HCT116 (cell line): ENCODE results near the gene DOCK10. TPM values are rescaled to one million over a fixed set of nuclear protein-coding genes. Genes with fewer than 3 reads are reported as not detected.

Source experiments
- ATAC-seq: fragments of 200-7000 bp; cut with Tn5 transposase; 2 replicates; pipeline ENCODE4 v1.9.1; 2020; ENCODE audit warnings: mild to moderate bottlenecking, moderate library complexity
- BruUV-seq: library from RNA; stranded (reverse); fragments of 400-500 nt; replicated peaks from 2 replicates; lab custom pipeline; 2021; lab: Mats Ljungman, UMichigan
- CTCF ChIA-PET: fragments of 300-600 bp; sonication (Branson Sonifier 250); formaldehyde crosslinking; loops from one replicate; lab custom pipeline; 2021; ENCODE audit warnings: antibody characterized with exemption; lab: Charles Lee
- POLR2A ChIA-PET: fragments of 300-600, 350-600 bp; sonication (Branson Sonifier 250); formaldehyde crosslinking; loops from one replicate; lab custom pipeline; 2021; ENCODE audit warnings: antibody characterized with exemption; lab: Charles Lee
- RAD21 ChIA-PET, 2 experiments: fragments of 300-600 bp; sonication (Branson Sonifier 250); formaldehyde crosslinking; loops; one replicate each; lab custom pipeline; 2023; ENCODE audit warnings: low total read pairs in 2 of 2; ENCODE audit not compliant: uncharacterized antibody in 2 of 2, unreplicated experiment in 2 of 2, low non-redundant PET in 1 of 2; lab: Charles Lee
- DNase-seq: peaks from one replicate; pipeline ENCODE4 v3.0.0-alpha.2; 2010; ENCODE audit warnings: low read depth, low spot score
- H2AFZ ChIP-seq: fragments of 200-600 bp; shearing (Covaris generic), sonication (generic); 2 replicates; pipeline ENCODE4 v1.6.1; 2017; ENCODE audit warnings: low read depth, mixed run types, mixed read lengths, antibody characterized with exemption, low read length; ENCODE audit not compliant: poor library complexity, severe bottlenecking
- H3K27ac ChIP-seq: 2 replicates; pipeline ENCODE4 v1.5.1; 2012; ENCODE audit warnings: low read depth, low read length
- H3K27me3 ChIP-seq: fragments of 200-600 bp; sonication (generic); 2 replicates; pipeline ENCODE4 v1.6.1; 2016; ENCODE audit warnings: mixed run types, low read length, mixed read lengths; ENCODE audit not compliant: insufficient read depth
- H3K36me3 ChIP-seq, 2 experiments: fragments of 200-500 bp in 1 of 2; fragments of 200-600 bp in 1 of 2; sonication (Bioruptor generic) in 1 of 2; sonication (generic) in 1 of 2; 2 replicates each; pipeline versions ENCODE4 v1.5.1 to v1.6.1; 2014 to 2016; ENCODE audit warnings: low read length in 2 of 2, inconsistent platforms in 1 of 2, mixed read lengths in 1 of 2, mixed run types in 1 of 2; ENCODE audit not compliant: insufficient read depth in 2 of 2, control insufficient read depth in 1 of 2
- H3K4me1 ChIP-seq, 2 experiments: fragments of 200-600 bp in 1 of 2; sonication (generic) in 1 of 2; 2 replicates each; pipeline versions ENCODE4 v1.5.1 to v1.6.1; 2012 to 2017; ENCODE audit warnings: low read length in 2 of 2, inconsistent platforms in 1 of 2, mild to moderate bottlenecking in 1 of 2, mixed read lengths in 1 of 2, mixed run types in 1 of 2, moderate library complexity in 1 of 2; ENCODE audit not compliant: insufficient read depth in 2 of 2, control insufficient read depth in 1 of 2
- H3K4me2 ChIP-seq: fragments of 200-600 bp; sonication (generic); 2 replicates; pipeline ENCODE4 v1.6.1; 2017; ENCODE audit warnings: mixed run types, low read length, mixed read lengths
- H3K4me3 ChIP-seq, 2 experiments: fragments of 200-600 bp in 1 of 2; sonication (generic) in 1 of 2; replicated peaks in 1 of 2; 2 replicates each; pipeline ENCODE4 v1.5.1; 2011 to 2016; ENCODE audit warnings: low read length in 2 of 2, control low read depth in 1 of 2, low read depth in 1 of 2, mild to moderate bottlenecking in 1 of 2, mixed read lengths in 1 of 2, mixed run types in 1 of 2
- H3K79me2 ChIP-seq: fragments of 200-600 bp; sonication (generic); 2 replicates; pipeline ENCODE4 v1.6.1; 2017; ENCODE audit warnings: mild to moderate bottlenecking, mixed run types, low read length, moderate library complexity, mixed read lengths; ENCODE audit not compliant: insufficient read depth
- H3K9ac ChIP-seq: fragments of 200-600 bp; sonication (generic); 2 replicates; pipeline ENCODE4 v1.6.1; 2016; ENCODE audit warnings: low read length, mixed read lengths
- H3K9me2 ChIP-seq: fragments of 200-600 bp; sonication (generic), shearing (Covaris generic); 2 replicates; pipeline ENCODE4 v1.6.1; 2017; ENCODE audit warnings: mixed run types, mild to moderate bottlenecking, moderate library complexity; ENCODE audit not compliant: insufficient read depth
- H3K9me3 ChIP-seq, 2 experiments: fragments of 200-500 bp in 1 of 2; fragments of 200-600 bp in 1 of 2; sonication (Bioruptor generic) in 1 of 2; sonication (generic) in 1 of 2; 2 replicates each; pipeline ENCODE4 v1.6.1; 2014 to 2017; ENCODE audit warnings: low read length in 2 of 2, mixed read lengths in 2 of 2, inconsistent platforms in 1 of 2, low read depth in 1 of 2, mild to moderate bottlenecking in 1 of 2, mixed run types in 1 of 2, moderate library complexity in 1 of 2; ENCODE audit not compliant: control insufficient read depth in 1 of 2, insufficient read depth in 1 of 2
- H4K20me1 ChIP-seq: fragments of 200-600 bp; sonication (generic), shearing (Covaris generic); 2 replicates; pipeline ENCODE4 v1.6.1; 2017; ENCODE audit warnings: mixed run types, mild to moderate bottlenecking, moderate library complexity; ENCODE audit not compliant: insufficient read depth
- ATF3 ChIP-seq: IDR thresholded peaks from 2 replicates; pipeline ENCODE4 v1.6.1; 2012
- CBX3 ChIP-seq: IDR thresholded peaks from 2 replicates; pipeline ENCODE4 v1.6.1; 2012; ENCODE audit warnings: low read depth
- CEBPB ChIP-seq: IDR thresholded peaks from 2 replicates; pipeline ENCODE4 v1.6.1; 2012; ENCODE audit warnings: low read depth
- EGR1 ChIP-seq: IDR thresholded peaks from 2 replicates; pipeline ENCODE4 v1.6.1; 2012; ENCODE audit warnings: low read depth
- ELF1 ChIP-seq: IDR thresholded peaks from 2 replicates; pipeline ENCODE4 v1.6.1; 2012; ENCODE audit warnings: low read depth, borderline replicate concordance
- EZH2 ChIP-seq: fragments of 200-600 bp; sonication (generic); IDR thresholded peaks from 2 replicates; pipeline ENCODE4 v1.6.1; 2017; ENCODE audit warnings: antibody characterized with exemption, mixed run types
- EZH2phosphoT487 ChIP-seq: fragments of 200-600 bp; IDR thresholded peaks from 2 replicates; pipeline ENCODE4 v1.6.1; 2018; ENCODE audit warnings: antibody characterized with exemption, borderline replicate concordance
- FOSL1 ChIP-seq: IDR thresholded peaks from 2 replicates; pipeline ENCODE4 v1.6.1; 2012; ENCODE audit warnings: low read depth
- JUND ChIP-seq: IDR thresholded peaks from 2 replicates; pipeline ENCODE4 v1.6.1; 2012
- MAX ChIP-seq: IDR thresholded peaks from 2 replicates; pipeline ENCODE4 v1.6.1; 2012
- POLR2A ChIP-seq: IDR thresholded peaks from 2 replicates; pipeline ENCODE4 v1.7.0; 2011; ENCODE audit warnings: borderline replicate concordance; ENCODE audit not compliant: insufficient read depth, insufficient read length; ENCODE audit errors: extremely low read depth
- RAD21 ChIP-seq: IDR thresholded peaks from 2 replicates; pipeline ENCODE4 v1.6.1; 2012; ENCODE audit warnings: low read depth, mild to moderate bottlenecking
- SP1 ChIP-seq: IDR thresholded peaks from 2 replicates; pipeline ENCODE4 v1.6.1; 2012; ENCODE audit warnings: low read depth
- TCF7L2 ChIP-seq: IDR thresholded peaks from 2 replicates; pipeline ENCODE4 v1.7.0; 2011; ENCODE audit warnings: borderline replicate concordance, inconsistent platforms; ENCODE audit not compliant: insufficient read depth, insufficient read length; ENCODE audit errors: extremely low read depth
- YY1 ChIP-seq: IDR thresholded peaks from 2 replicates; pipeline ENCODE4 v1.6.1; 2011; ENCODE audit warnings: low read length, low read depth, moderate library complexity, mild to moderate bottlenecking; ENCODE audit not compliant: insufficient replicate concordance; ENCODE audit errors: extremely low read depth
- ZFX ChIP-seq: fragments of 450-650 bp; IDR thresholded peaks from 2 replicates; pipeline ENCODE4 v1.6.1; 2017
- ZNF274 ChIP-seq: fragments of 200-500 bp; sonication (Bioruptor generic); IDR thresholded peaks from 2 replicates; pipeline ENCODE4 v1.6.1; 2014; ENCODE audit warnings: mild to moderate bottlenecking, low read depth, low read length, inconsistent platforms
- intact Hi-C: fragments of 100-400 bp; cut with micrococcal nuclease; formaldehyde crosslinking; loops from 2 replicates; pipeline ENCODE4 v1.10.0; 2022
- total RNA-seq: library from RNA; stranded (reverse); gene quantifications from one replicate; pipeline ENCODE4 v1.2.1, GENCODE V29; 2021; ENCODE audit not compliant: unreplicated experiment

Gene DOCK10
- total RNA-seq, 1 experiment from 2014 or later: 0.54 TPM

GRCh38 chr2:224851811-224852210, 190.5 kb downstream of the DOCK10 start:
- no peak for ATAC-seq
- no TSS peak for BruUV-seq
- Histone ChIP-seq H3K4me2 (no peak overlapping the region), H3K9me2 (no peaks in the 10 kb centered on the region), H3K9me3 (no peaks in the 10 kb centered on the region)
- no peak for TF ChIP-seq TCF7L2
- TF ChIP-seq, all 23 proteins: peak for 0
- H3K27ac ChIP-seq: no peak overlapping the region
- intact Hi-C loops: no loop called here
- ChIA-PET POLR2A (no interaction called here), CTCF (no interaction called here), RAD21 (no interaction called here)
- H3K79me2 ChIP-seq: no peaks in the 10 kb centered on the region
- no peaks in the 10 kb centered on the region; the same call in 1 of the 2 replicates for H3K27me3 ChIP-seq
- no peaks in the 10 kb centered on the region for H3K36me3 ChIP-seq
- no peak overlapping the region for H3K4me3 ChIP-seq
- no peak overlapping the region for H2AFZ ChIP-seq
- peaks cover 3 to 9% of the 10 kb centered on the region in 2 experiments; a peak in 3 of 4 replicates for H3K4me1 ChIP-seq
- H4K20me1 ChIP-seq: no peaks in the 10 kb centered on the region
- no peak overlapping the region for H3K9ac ChIP-seq
- DNase-seq: no peak

- Histone ChIP-seq H3K4me2 (no peak overlapping the region), H4K20me1 (no peaks in the 10 kb centered on the region), H3K9me3 (no peaks in the 10 kb centered on the region), H3K4me3 (no peak overlapping the region), H3K79me2 (no peaks in the 10 kb centered on the region), H3K36me3 (no peaks in the 10 kb centered on the region), H2AFZ (no peak overlapping the region), H3K27me3 (no peaks in the 10 kb centered on the region; the same call in 1 of the 2 replicates), H3K9ac (no peak overlapping the region), H3K27ac (no peak overlapping the region)
- POLR2A ChIA-PET: no interaction called here
- CTCF ChIA-PET: no interaction called here
- RAD21 ChIA-PET: no interaction called here
- DNase-seq: no peak
- no TSS peak for BruUV-seq
- intact Hi-C loops: no loop called here
- no peak for TF ChIP-seq EGR1
- no peak for TF ChIP-seq CBX3
- TF ChIP-seq FOSL1: no peak
- no peak for TF ChIP-seq ATF3
- no peak for TF ChIP-seq RAD21
- TF ChIP-seq ELF1: no peak
- no peak for TF ChIP-seq EZH2
- TF ChIP-seq YY1: no peak
- TF ChIP-seq JUND: no peak
- no peak for TF ChIP-seq EZH2phosphoT487
- no peak for TF ChIP-seq SP1
- no peak for TF ChIP-seq POLR2A
- no peak for TF ChIP-seq TCF7L2
- TF ChIP-seq ZFX: no peak
- TF ChIP-seq CEBPB: no peak
- no peak for TF ChIP-seq ZNF274
- no peak for TF ChIP-seq MAX
- TF ChIP-seq, all 23 proteins: peak for 0
- peaks cover 3 to 9% of the 10 kb centered on the region in 2 experiments; a peak in 3 of 4 replicates for H3K4me1 ChIP-seq
- ATAC-seq: no peak
- H3K9me2 ChIP-seq: no peaks in the 10 kb centered on the region
These were observed 192.2 kb downstream of the DOCK10 start for GRCh38 chr2:224850081-224850480.
